Breast epithelium (tissue), 3 donors: ENCODE results near the gene HBS1L.

Experiments
- CTCF ChIP-seq, 3 donors: fragments of 450-650 bp; IDR thresholded peaks; one replicate each; pipeline ENCODE4 v1.5.1; 2016 to 2017; ENCODE audit warnings: antibody characterized with exemption in 3 of 3, mild to moderate bottlenecking in 3 of 3, moderate library complexity in 3 of 3
- POLR2A ChIP-seq: fragments of 450-650 bp; IDR thresholded peaks from one replicate; pipeline ENCODE4 v1.6.1; 2016; ENCODE audit warnings: antibody characterized with exemption, mild to moderate bottlenecking, moderate library complexity
- POLR2AphosphoS5 ChIP-seq, 3 donors: sonication (generic); formaldehyde crosslinking; IDR thresholded peaks; one replicate each; pipeline ENCODE4 v1.6.1; 2017; ENCODE audit warnings: antibody characterized with exemption in 3 of 3

- no peak for TF ChIP-seq POLR2A
- no peak for TF ChIP-seq CTCF (IDR thresholded peaks at IDR 0.05)
- no peak for TF ChIP-seq POLR2AphosphoS5 (IDR thresholded peaks at IDR 0.05)
Observed at GRCh38 chr6:134959603-134960002, 95.0 kb downstream of the HBS1L start.
